Measurements from ENCODE around the gene TSACC. TPM values are rescaled to one million over a fixed set of nuclear protein-coding genes. Genes with fewer than 3 reads are reported as not detected.
"Not testable (repeated sequence)": the region's sequence is repeated elsewhere in the genome, so short reads cannot be mapped to it uniquely, and the experiment has no call there.

The TSACC gene
- total RNA-seq, 1 experiment from 2014 or later: 1.3 TPM

- in situ Hi-C loops (cut with HindIII; ENCODE audit: low pct_unique_long_range_greater_than_20kb, low sequenced_read_pairs): no loop called here
These were observed 29.9 kb downstream of the TSACC start for GRCh38 chr1:156368157-156368658.

GRCh38 chr1:156368889-156369684 lies 30.8 kb downstream of the TSACC start, which contains the start of gene RHBG:
TSS of gene RHBG (plus strand) at chr1:156369211. CDS start at chr1:156369250, 39 bp downstream.
- DNase-seq (ENCODE audit: low read depth, low spot score): peak; percentile 32
- in situ Hi-C loops (cut with HindIII; ENCODE audit: low pct_unique_long_range_greater_than_20kb, low sequenced_read_pairs): no loop called here

More at GRCh38 chr1:156368157-156368658, 29.9 kb downstream of the TSACC start:
- no peak for DNase-seq (ENCODE audit: low read depth, low spot score)

- DNase-seq (ENCODE audit: low read depth, low spot score); in situ Hi-C loops (cut with HindIII; ENCODE audit: low pct_unique_long_range_greater_than_20kb, low sequenced_read_pairs): not testable (repeated sequence)
These were observed 31.5 kb downstream of the TSACC start for GRCh38 chr1:156369685-156370286.

- in situ Hi-C loops (cut with HindIII; ENCODE audit: low pct_unique_long_range_greater_than_20kb, low sequenced_read_pairs): no loop called here
These were observed 33.4 kb downstream of the TSACC start for GRCh38 chr1:156371553-156372264.

GRCh38 chr1:156372265-156372586 lies 33.9 kb downstream of the TSACC start:
- DNase-seq (ENCODE audit: low read depth, low spot score): no peak
- in situ Hi-C loops (cut with HindIII; ENCODE audit: low pct_unique_long_range_greater_than_20kb, low sequenced_read_pairs): no loop called here

More at GRCh38 chr1:156371553-156372264, 33.4 kb downstream of the TSACC start:
- peak; percentile 17 for DNase-seq (ENCODE audit: low read depth, low spot score)

- DNase-seq (ENCODE audit: low read depth, low spot score): no peak
- in situ Hi-C loops (cut with HindIII; ENCODE audit: low pct_unique_long_range_greater_than_20kb, low sequenced_read_pairs): no loop called here
These were observed 34.5 kb downstream of the TSACC start for GRCh38 chr1:156372876-156373275.

GRCh38 chr1:156373546-156373945 lies 35.2 kb downstream of the TSACC start:
- no peak for DNase-seq (ENCODE audit: low read depth, low spot score)
- in situ Hi-C loops (cut with HindIII; ENCODE audit: low pct_unique_long_range_greater_than_20kb, low sequenced_read_pairs): no loop called here

- DNase-seq (ENCODE audit: low read depth, low spot score): no peak
- in situ Hi-C loops (cut with HindIII; ENCODE audit: low pct_unique_long_range_greater_than_20kb, low sequenced_read_pairs): no loop called here
These were observed 37.8 kb downstream of the TSACC start for GRCh38 chr1:156376146-156376545.

- no peak for DNase-seq (ENCODE audit: low read depth, low spot score)
- in situ Hi-C loops (cut with HindIII; ENCODE audit: low pct_unique_long_range_greater_than_20kb, low sequenced_read_pairs): no loop called here
These were observed 38.9 kb downstream of the TSACC start for GRCh38 chr1:156376958-156377919.

GRCh38 chr1:156378557-156378956 lies 40.2 kb downstream of the TSACC start:
- DNase-seq (ENCODE audit: low read depth, low spot score): no peak
- in situ Hi-C loops (cut with HindIII; ENCODE audit: low pct_unique_long_range_greater_than_20kb, low sequenced_read_pairs): no loop called here

GRCh38 chr1:156379420-156380165 lies 41.3 kb downstream of the TSACC start:
- in situ Hi-C loops (cut with HindIII; ENCODE audit: low pct_unique_long_range_greater_than_20kb, low sequenced_read_pairs): no loop called here
- DNase-seq (ENCODE audit: low read depth, low spot score): peak; percentile 41

- in situ Hi-C loops (cut with HindIII; ENCODE audit: low pct_unique_long_range_greater_than_20kb, low sequenced_read_pairs): no loop called here
- no peak for DNase-seq (ENCODE audit: low read depth, low spot score)
These were observed 44.2 kb downstream of the TSACC start for GRCh38 chr1:156382561-156382960.

- peak; percentile 84 for DNase-seq (ENCODE audit: low read depth, low spot score)
- in situ Hi-C loops (cut with HindIII; ENCODE audit: low pct_unique_long_range_greater_than_20kb, low sequenced_read_pairs): no loop called here
These were observed 44.7 kb downstream of the TSACC start for GRCh38 chr1:156383023-156383422.

- in situ Hi-C loops (cut with HindIII; ENCODE audit: low pct_unique_long_range_greater_than_20kb, low sequenced_read_pairs): no loop called here
- no peak for DNase-seq (ENCODE audit: low read depth, low spot score)
These were observed 45.7 kb downstream of the TSACC start for GRCh38 chr1:156384007-156384406.

GRCh38 chr1:156384658-156385057 lies 46.3 kb downstream of the TSACC start:
- in situ Hi-C loops (cut with HindIII; ENCODE audit: low pct_unique_long_range_greater_than_20kb, low sequenced_read_pairs): no loop called here
- DNase-seq (ENCODE audit: low read depth, low spot score): no peak

GRCh38 chr1:156385534-156386031 lies 47.3 kb downstream of the TSACC start:
- in situ Hi-C loops (cut with HindIII; ENCODE audit: low pct_unique_long_range_greater_than_20kb, low sequenced_read_pairs): no loop called here
- DNase-seq (ENCODE audit: low read depth, low spot score): peak; percentile 78

All from SK-MEL-5 (cell line).